ENCODE results near the gene TRPM3.

- TF ChIP-seq CTCF (IDR thresholded peaks at IDR 0.05; ENCODE audit: insufficient read depth, low read length) = no peak
- TF ChIP-seq GABPA (IDR thresholded peaks at IDR 0.05; ENCODE audit: low read depth) = no peak
- TF ChIP-seq POLR2AphosphoS5 (IDR thresholded peaks at IDR 0.05; ENCODE audit: low read depth) = no peak
- TF ChIP-seq REST (IDR thresholded peaks at IDR 0.05; ENCODE audit: insufficient replicate concordance, low read depth) = no peak
Measured at GRCh38 chr9:71122421-71122820, 1.0 kb upstream of the TRPM3 start.
